ENCODE results near the gene HSCB. TPM values are rescaled to one million over a fixed set of nuclear protein-coding genes. Genes with fewer than 3 reads are reported as not detected.
A peak's percentile ranks its signal among the peaks of the same experiment; 100 is the strongest.

Gene HSCB
- total and polyA plus RNA-seq, 3 experiments from 2014 or later: 10.9 to 14.6 (median 12.6) TPM

GRCh38 chr22:28711341-28711740 is 30.5 kb upstream of the HSCB start:
- Histone ChIP-seq H3K4me1 (ENCODE audit: insufficient read depth, low read length) (no peaks in the 10 kb centered on the region), H3K27me3 (ENCODE audit: insufficient read depth, low read length, poor library complexity, severe bottlenecking) (no peaks in the 10 kb centered on the region), H3K27ac (ENCODE audit: low read depth, low read length) (no peak overlapping the region), H3K9me3 (ENCODE audit: low read length) (no peaks in the 10 kb centered on the region), H3K36me3 (ENCODE audit: insufficient read depth, low read length) (no peaks in the 10 kb centered on the region), H3K4me3 (ENCODE audit: low read length) (no peak overlapping the region)
- ChIA-PET CTCF (no interaction called here), POLR2A (no interaction called here)
- no peaks in the 10 kb centered on the region for H3K27me3 Mint-ChIP-seq
- no peak overlapping the region for H3K4me3 Mint-ChIP-seq
- peaks cover 5 to 11% (median 9%) of the 10 kb centered on the region in 3 donors for H3K4me1 Mint-ChIP-seq
- no peak overlapping the region for H3K27ac Mint-ChIP-seq
- no peak for DNase-seq
- no peaks in the 10 kb centered on the region for H3K9me3 Mint-ChIP-seq
- peaks cover 3 to 9% (median 7%) of the 10 kb centered on the region in 3 donors for H3K36me3 Mint-ChIP-seq

DNA sequence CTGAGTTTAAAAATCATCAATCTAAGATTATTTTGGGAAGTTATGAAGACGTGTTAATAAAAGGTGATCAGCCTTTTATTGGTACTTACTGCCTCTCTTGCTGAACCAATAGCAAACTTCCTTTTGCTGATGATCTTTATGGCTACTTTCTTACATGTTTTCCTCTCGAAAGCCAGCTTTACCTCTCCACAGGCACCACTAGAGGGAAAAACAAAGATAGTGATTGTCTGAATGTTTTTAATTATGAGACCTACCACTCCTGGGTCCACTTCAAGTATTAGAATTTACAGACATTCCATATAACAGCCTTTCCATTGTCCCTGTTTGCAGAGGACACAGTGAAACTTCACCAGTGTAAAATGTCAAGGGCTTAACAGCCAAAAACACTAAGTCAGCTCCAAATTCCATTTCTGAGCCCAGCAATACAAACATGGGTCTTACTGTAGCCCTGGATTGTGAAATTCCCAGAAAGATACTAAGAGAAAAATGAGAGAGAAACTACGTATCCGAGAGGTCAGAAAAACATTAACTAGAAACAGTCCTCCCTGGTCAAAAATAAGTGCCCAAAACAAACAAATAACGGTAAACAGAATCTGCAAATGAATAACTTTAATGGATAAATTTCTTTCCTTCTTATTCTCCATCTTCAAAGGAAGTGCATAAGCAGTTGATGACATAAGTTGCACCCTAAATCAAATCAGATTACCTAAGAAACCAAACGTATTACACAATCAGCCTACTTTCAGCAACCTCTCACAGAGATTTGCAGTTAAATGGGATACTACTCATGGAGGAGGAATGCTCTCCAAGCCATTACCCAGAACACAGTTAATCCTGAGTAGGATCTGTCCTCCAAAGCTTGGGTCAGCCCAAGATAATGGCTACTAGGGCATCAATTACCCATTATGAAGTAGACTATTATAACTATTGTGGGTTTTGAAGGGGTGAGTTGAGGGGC is 29.7 kb upstream of the HSCB start:
- H3K27me3 Mint-ChIP-seq: no peaks in the 10 kb centered on the region
- H3K36me3 Mint-ChIP-seq: peaks cover 5 to 6% (median 5%) of the 10 kb centered on the region in 3 donors
- Histone ChIP-seq H3K4me1 (ENCODE audit: insufficient read depth, low read length) (no peaks in the 10 kb centered on the region), H3K9me3 (ENCODE audit: low read length) (no peaks in the 10 kb centered on the region), H3K27me3 (ENCODE audit: insufficient read depth, low read length, poor library complexity, severe bottlenecking) (no peaks in the 10 kb centered on the region), H3K36me3 (ENCODE audit: insufficient read depth, low read length) (no peaks in the 10 kb centered on the region), H3K27ac (ENCODE audit: low read depth, low read length) (no peak overlapping the region), H3K4me3 (ENCODE audit: low read length) (no peak overlapping the region)
- H3K4me3 Mint-ChIP-seq: no peak overlapping the region
- no peak overlapping the region for H3K27ac Mint-ChIP-seq
- DNase-seq: no peak
- H3K9me3 Mint-ChIP-seq: no peaks in the 10 kb centered on the region
- H3K4me1 Mint-ChIP-seq: peaks cover 5 to 11% (median 9%) of the 10 kb centered on the region in 3 donors
- POLR2A ChIA-PET: no interaction called here
- CTCF ChIA-PET: no interaction called here

GRCh38 chr22:28714043-28714628 is 27.7 kb upstream of the HSCB start:
- no peaks in the 10 kb centered on the region for H3K9me3 ChIP-seq (ENCODE audit: low read length)
- no peak for DNase-seq
- H3K4me1 Mint-ChIP-seq: peaks cover 5 to 16% (median 9%) of the 10 kb centered on the region in 3 donors

GRCh38 chr22:28715611-28716010 is 26.2 kb upstream of the HSCB start:
- Mint-ChIP-seq H3K4me3 (no peak overlapping the region), H3K36me3 (peaks cover 3 to 7% (median 5%) of the 10 kb centered on the region in 3 donors), H3K4me1 (peaks cover 5 to 16% (median 9%) of the 10 kb centered on the region in 3 donors), H3K9me3 (no peaks in the 10 kb centered on the region), H3K27me3 (no peaks in the 10 kb centered on the region), H3K27ac (no peak overlapping the region)
- POLR2A ChIA-PET: no interaction called here
- H3K4me1 ChIP-seq (ENCODE audit: insufficient read depth, low read length): no peaks in the 10 kb centered on the region
- no peaks in the 10 kb centered on the region for H3K36me3 ChIP-seq (ENCODE audit: insufficient read depth, low read length)
- no peaks in the 10 kb centered on the region for H3K9me3 ChIP-seq (ENCODE audit: low read length)
- no peaks in the 10 kb centered on the region for H3K27me3 ChIP-seq (ENCODE audit: insufficient read depth, low read length, poor library complexity, severe bottlenecking)
- no peak overlapping the region for H3K4me3 ChIP-seq (ENCODE audit: low read length)
- CTCF ChIA-PET: no interaction called here
- no peak overlapping the region for H3K27ac ChIP-seq (ENCODE audit: low read depth, low read length)
- no peak for DNase-seq

More at GRCh38 chr22:28714043-28714628, 27.7 kb upstream of the HSCB start:
- H3K27ac Mint-ChIP-seq: peak overlapping the region in 1 of 8 donors; percentile 11
- POLR2A ChIA-PET: no interaction called here
- Histone ChIP-seq H3K4me1 (ENCODE audit: insufficient read depth, low read length) (no peaks in the 10 kb centered on the region), H3K4me3 (ENCODE audit: low read length) (no peak overlapping the region), H3K36me3 (ENCODE audit: insufficient read depth, low read length) (no peaks in the 10 kb centered on the region), H3K27ac (ENCODE audit: low read depth, low read length) (no peak overlapping the region), H3K27me3 (ENCODE audit: insufficient read depth, low read length, poor library complexity, severe bottlenecking) (no peaks in the 10 kb centered on the region)
- H3K36me3 Mint-ChIP-seq: peaks cover 3 to 6% (median 4%) of the 10 kb centered on the region in 3 donors
- CTCF ChIA-PET: no interaction called here
- no peaks in the 10 kb centered on the region for H3K27me3 Mint-ChIP-seq
- no peaks in the 10 kb centered on the region for H3K9me3 Mint-ChIP-seq
- no peak overlapping the region for H3K4me3 Mint-ChIP-seq

DNA sequence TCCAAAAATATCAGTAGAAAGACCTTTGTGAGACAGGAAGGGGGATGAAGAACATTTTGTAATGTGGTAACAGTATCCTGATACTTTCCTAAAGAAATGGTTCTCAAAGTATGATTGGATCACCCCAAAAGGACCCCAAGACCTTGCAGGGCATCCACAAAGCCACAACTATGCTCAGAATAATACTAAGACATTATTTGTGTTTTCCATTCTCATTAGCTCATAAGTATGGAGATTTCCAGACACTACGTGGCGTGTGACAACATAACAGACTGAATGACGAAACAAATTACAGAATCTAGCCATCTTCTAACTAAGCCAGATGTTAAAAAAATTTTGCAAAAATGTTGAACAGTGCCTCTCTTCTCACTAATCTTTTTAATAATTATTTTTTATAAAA is 25.2 kb upstream of the HSCB start:
- Mint-ChIP-seq H3K9me3 (no peaks in the 10 kb centered on the region), H3K36me3 (peaks cover 2 to 10% (median 7%) of the 10 kb centered on the region in 3 donors), H3K27ac (no peak overlapping the region), H3K4me3 (no peak overlapping the region), H3K27me3 (no peaks in the 10 kb centered on the region), H3K4me1 (peaks cover 5 to 16% (median 9%) of the 10 kb centered on the region in 3 donors)
- H3K27me3 ChIP-seq (ENCODE audit: insufficient read depth, low read length, poor library complexity, severe bottlenecking): no peaks in the 10 kb centered on the region
- no peak for DNase-seq
- no peaks in the 10 kb centered on the region for H3K9me3 ChIP-seq (ENCODE audit: low read length)
- no peaks in the 10 kb centered on the region for H3K36me3 ChIP-seq (ENCODE audit: insufficient read depth, low read length)
- H3K27ac ChIP-seq (ENCODE audit: low read depth, low read length): no peak overlapping the region
- H3K4me3 ChIP-seq (ENCODE audit: low read length): no peak overlapping the region
- no peaks in the 10 kb centered on the region for H3K4me1 ChIP-seq (ENCODE audit: insufficient read depth, low read length)
- POLR2A ChIA-PET: no interaction called here
- CTCF ChIA-PET: no interaction called here

GRCh38 chr22:28718044-28718443 is 23.8 kb upstream of the HSCB start:
- POLR2A ChIA-PET: no interaction called here
- DNase-seq: no peak
- H3K4me1 ChIP-seq (ENCODE audit: insufficient read depth, low read length): no peaks in the 10 kb centered on the region
- Mint-ChIP-seq H3K27ac (no peak overlapping the region), H3K4me1 (peaks cover 5 to 16% (median 9%) of the 10 kb centered on the region in 3 donors), H3K4me3 (no peak overlapping the region), H3K27me3 (no peaks in the 10 kb centered on the region), H3K9me3 (no peaks in the 10 kb centered on the region), H3K36me3 (peaks cover 2 to 10% (median 7%) of the 10 kb centered on the region in 3 donors)
- H3K27me3 ChIP-seq (ENCODE audit: insufficient read depth, low read length, poor library complexity, severe bottlenecking): no peaks in the 10 kb centered on the region
- CTCF ChIA-PET: no interaction called here
- H3K36me3 ChIP-seq (ENCODE audit: insufficient read depth, low read length): no peaks in the 10 kb centered on the region
- no peak overlapping the region for H3K27ac ChIP-seq (ENCODE audit: low read depth, low read length)
- H3K4me3 ChIP-seq (ENCODE audit: low read length): no peak overlapping the region
- no peaks in the 10 kb centered on the region for H3K9me3 ChIP-seq (ENCODE audit: low read length)

- DNase-seq: no peak
- H3K27me3 Mint-ChIP-seq: no peaks in the 10 kb centered on the region
- H3K4me3 ChIP-seq (ENCODE audit: low read length): no peak overlapping the region
- H3K36me3 ChIP-seq (ENCODE audit: insufficient read depth, low read length): peaks cover 7% of the 10 kb centered on the region
- H3K27me3 ChIP-seq (ENCODE audit: insufficient read depth, low read length, poor library complexity, severe bottlenecking): no peaks in the 10 kb centered on the region
- no peak overlapping the region for H3K27ac Mint-ChIP-seq
- H3K9me3 Mint-ChIP-seq: no peaks in the 10 kb centered on the region
- no peaks in the 10 kb centered on the region for H3K9me3 ChIP-seq (ENCODE audit: low read length)
- no peak overlapping the region for H3K27ac ChIP-seq (ENCODE audit: low read depth, low read length)
- ChIA-PET POLR2A (no interaction called here), CTCF (no interaction called here)
- no peaks in the 10 kb centered on the region for H3K4me1 Mint-ChIP-seq
- peaks cover 0 to 11% (median 3%) of the 10 kb centered on the region in 3 donors for H3K36me3 Mint-ChIP-seq
- H3K4me3 Mint-ChIP-seq: no peak overlapping the region
- H3K4me1 ChIP-seq (ENCODE audit: insufficient read depth, low read length): no peaks in the 10 kb centered on the region
Observed at GRCh38 chr22:28728002-28728401, 13.8 kb upstream of the HSCB start.

GRCh38 chr22:28728621-28729313 is 13.1 kb upstream of the HSCB start:
- CTCF ChIA-PET: no interaction called here
- peaks cover 7% of the 10 kb centered on the region for H3K36me3 ChIP-seq (ENCODE audit: insufficient read depth, low read length)
- Mint-ChIP-seq H3K4me3 (no peak overlapping the region), H3K36me3 (peaks cover 0 to 12% (median 5%) of the 10 kb centered on the region in 3 donors), H3K27me3 (no peaks in the 10 kb centered on the region), H3K27ac (peak overlapping the region in 2 of 8 donors; percentile 18 to 50), H3K4me1 (no peaks in the 10 kb centered on the region), H3K9me3 (no peaks in the 10 kb centered on the region)
- H3K27me3 ChIP-seq (ENCODE audit: insufficient read depth, low read length, poor library complexity, severe bottlenecking): no peaks in the 10 kb centered on the region
- H3K27ac ChIP-seq (ENCODE audit: low read depth, low read length): no peak overlapping the region
- no peaks in the 10 kb centered on the region for H3K4me1 ChIP-seq (ENCODE audit: insufficient read depth, low read length)
- POLR2A ChIA-PET: no interaction called here
- H3K9me3 ChIP-seq (ENCODE audit: low read length): no peaks in the 10 kb centered on the region
- no peak for DNase-seq
- H3K4me3 ChIP-seq (ENCODE audit: low read length): no peak overlapping the region

All from CD8-positive, alpha-beta memory T cell (primary cell).